HepG2 (cell line): Measurements from ENCODE around the gene FAIM. TPM values are rescaled to one million over a fixed set of nuclear protein-coding genes. Genes with fewer than 3 reads are reported as not detected.

Experiments
- ATAC-seq: fragments of 200-7000 bp; cut with Tn5 transposase; 3 replicates; pipeline ENCODE4 v1.9.1; 2020; ENCODE audit warnings: mild to moderate bottlenecking, moderate library complexity
- BruUV-seq: library from RNA; stranded (reverse); fragments of 400-500 nt; replicated peaks from 2 replicates; lab custom pipeline; 2021; lab: Mats Ljungman, UMichigan
- CTCF ChIA-PET: fragments of 300-600 bp; formaldehyde crosslinking; extraction: SDS; loops from one replicate; lab custom pipeline; 2021; ENCODE audit warnings: low total read pairs, inconsistent platforms, low intra/inter-chr PET ratio; lab: Yijun Ruan, JAX
- POLR2A ChIA-PET: fragments of 350-600 bp; sonication (Branson Sonifier 250); formaldehyde crosslinking; loops from one replicate; lab custom pipeline; 2020; ENCODE audit warnings: antibody characterized with exemption, inconsistent platforms; lab: Yijun Ruan, JAX
- DNase-seq: peaks from one replicate; pipeline ENCODE4 v3.0.0-alpha.2; 2015; ENCODE audit warnings: low spot score
- FAIRE-seq: peaks from 3 replicates; lab custom pipeline; 2011; peaks lifted over from hg19 to GRCh38; lab: Jason Lieb, UNC
- H2AFZ ChIP-seq: one replicate; pipeline ENCODE4 v1.6.1; 2011; ENCODE audit warnings: low read length, inconsistent platforms
- H3K27ac ChIP-seq: fragments of 300-600 bp; 3 replicates; pipeline ENCODE4 v1.8.0; 2011; ENCODE audit warnings: mixed run types, mild to moderate bottlenecking, mixed read lengths, low read length, inconsistent platforms; ENCODE audit not compliant: insufficient read depth; ENCODE audit errors: extremely low read length
- H3K27me3 ChIP-seq, 2 experiments: fragments of 200-600 bp in 1 of 2; 2 replicates in 1 of 2; 3 replicates in 1 of 2; pipeline versions ENCODE4 v1.6.0 to v1.8.0; 2011; ENCODE audit warnings: low read length in 2 of 2, mild to moderate bottlenecking in 2 of 2, moderate library complexity in 2 of 2, inconsistent platforms in 1 of 2; ENCODE audit not compliant: insufficient read depth in 2 of 2, control insufficient read depth in 1 of 2
- H3K36me3 ChIP-seq, 2 experiments: fragments of 200-600 bp in 1 of 2; replicated peaks in 1 of 2; 2 replicates in 1 of 2; 3 replicates in 1 of 2; pipeline versions ENCODE4 v1.5.1 to v1.8.0; 2011; ENCODE audit warnings: low read length in 2 of 2, inconsistent platforms in 1 of 2; ENCODE audit not compliant: insufficient read depth in 2 of 2, control insufficient read depth in 1 of 2
- H3K4me1 ChIP-seq: 2 replicates; pipeline ENCODE4 v1.5.1; 2012; ENCODE audit warnings: low read length, inconsistent platforms; ENCODE audit not compliant: insufficient read depth
- H3K4me2 ChIP-seq: 2 replicates; pipeline ENCODE4 v1.6.0; 2011; ENCODE audit warnings: low read depth, low read length, inconsistent platforms
- H3K4me3 ChIP-seq, 3 experiments: fragments of 200-600 bp in 1 of 3; sonication (generic), shearing (Covaris generic) in 1 of 3; replicated peaks in 1 of 3; 2 replicates each; pipeline ENCODE4 v1.5.1; 2011 to 2016; ENCODE audit warnings: low read length in 3 of 3, inconsistent platforms in 2 of 3, low read depth in 2 of 3, mild to moderate bottlenecking in 2 of 3, control low read depth in 1 of 3, mixed read lengths in 1 of 3; ENCODE audit not compliant: insufficient read depth in 1 of 3
- H3K79me2 ChIP-seq: one replicate; pipeline ENCODE4 v1.6.1; 2011; ENCODE audit warnings: low read length, inconsistent platforms; ENCODE audit not compliant: insufficient read depth
- H3K9ac ChIP-seq: 2 replicates; pipeline ENCODE4 v1.6.0; 2011; ENCODE audit warnings: mild to moderate bottlenecking, low read depth, low read length, inconsistent platforms; ENCODE audit not compliant: insufficient read depth
- H3K9me3 ChIP-seq: 2 replicates; pipeline ENCODE4 v1.5.1; 2012; ENCODE audit warnings: mild to moderate bottlenecking, low read length
- H4K20me1 ChIP-seq: 2 replicates; pipeline ENCODE4 v1.6.0; 2011; ENCODE audit warnings: inconsistent platforms, mild to moderate bottlenecking, low read length, moderate library complexity; ENCODE audit not compliant: insufficient read depth
- HES4 ChIP-seq: sonication (generic); formaldehyde crosslinking; IDR thresholded peaks from 2 replicates; pipeline ENCODE4 v1.9.0; 2021; ENCODE audit warnings: mild to moderate bottlenecking, missing genetic modification reagents, borderline replicate concordance
- NCOA1 ChIP-seq: sonication (generic); formaldehyde crosslinking; IDR thresholded peaks from 2 replicates; pipeline ENCODE4 v1.9.0; 2021; ENCODE audit warnings: missing genetic modification reagents
- NCOR1 ChIP-seq: fragments of 200-600 bp; sonication (generic); IDR thresholded peaks from 2 replicates; pipeline ENCODE4 v1.7.0; 2017; ENCODE audit warnings: antibody characterized with exemption, low read length, borderline replicate concordance
- SMAD3 ChIP-seq: sonication (generic); formaldehyde crosslinking; IDR thresholded peaks from 2 replicates; pipeline ENCODE4 v1.4.0; 2020; ENCODE audit warnings: missing genetic modification reagents
- TARDBP ChIP-seq: sonication (generic); formaldehyde crosslinking; IDR thresholded peaks from 2 replicates; pipeline ENCODE4 v1.8.0; 2022; ENCODE audit warnings: mild to moderate bottlenecking, missing genetic modification reagents
- TFDP1 ChIP-seq: IDR thresholded peaks from 2 replicates; pipeline ENCODE4 v1.6.1; 2016; ENCODE audit warnings: missing compliant biosample characterization, missing genetic modification reagents, borderline replicate concordance
- TOPORS ChIP-seq: sonication (generic); formaldehyde crosslinking; IDR thresholded peaks from 2 replicates; pipeline ENCODE4 v1.8.0; 2023; ENCODE audit warnings: mild to moderate bottlenecking, missing genetic modification reagents
- TSC22D2 ChIP-seq: sonication (generic); formaldehyde crosslinking; IDR thresholded peaks from 2 replicates; pipeline ENCODE4 v1.5.1; 2020; ENCODE audit warnings: missing genetic modification reagents, mild to moderate bottlenecking, borderline replicate concordance
- ZEB1 ChIP-seq: IDR thresholded peaks from 2 replicates; pipeline ENCODE4 v1.6.1; 2012; ENCODE audit warnings: mild to moderate bottlenecking, low read depth, inconsistent platforms; ENCODE audit not compliant: insufficient replicate concordance
- ZNF432 ChIP-seq: sonication (generic); formaldehyde crosslinking; IDR thresholded peaks from 2 replicates; pipeline ENCODE4 v1.5.0; 2020; ENCODE audit warnings: missing genetic modification reagents, mild to moderate bottlenecking, borderline replicate concordance
- ZNF629 ChIP-seq: sonication (generic); formaldehyde crosslinking; conservative IDR thresholded peaks from 2 replicates; pipeline ENCODE4 v1.5.0; 2020; ENCODE audit warnings: missing genetic modification reagents
- WGBS: methylation state at CpG from one replicate; pipeline ENCODE4 v1.1.6; 2017; ENCODE audit warnings: low lambda C conversion rate; 5-methylcytosine and 5-hydroxymethylcytosine counted together
- in situ Hi-C: cut with HindIII; loops from 2 replicates; pipeline ENCODE4 v1.10.0; 2017; ENCODE audit warnings: low pct_unique_long_range_greater_than_20kb; ENCODE audit not compliant: extremely low pct_ligation_motif_present
- intact Hi-C: fragments of 100-400 bp; cut with micrococcal nuclease; formaldehyde crosslinking; loops from one replicate; pipeline ENCODE4 v1.10.0; 2022; ENCODE audit not compliant: unreplicated experiment
- polyA plus RNA-seq, 8 experiments: library from polyadenylated mRNA; depleted of rRNA in 3 of 8; stranded (reverse) in 7 of 8; unstranded in 1 of 8; fragments of >200 nt; fragmentation: Illumina TruSeq in 4 of 8; extraction: Trizol in 4 of 8; gene quantifications; 2 replicates each; pipeline versions ENCODE4 v1.2.1 to v1.2.3, GENCODE V29; 2011 to 2016; ENCODE audit warnings: low read depth in 4 of 8, missing spikeins in 1 of 8, mixed read lengths in 1 of 8; ENCODE audit not compliant: insufficient read depth in 1 of 8
- total RNA-seq, 5 experiments: library from RNA; depleted of rRNA; stranded (reverse); fragments of >200 nt; fragmentation: Illumina TruSeq; extraction: Trizol; gene quantifications; 2 replicates each; pipeline ENCODE4 v1.2.3, GENCODE V29; 2016; ENCODE audit warnings: low read depth in 1 of 5
- TF ChIP-seq, protein P1 (sequence below), 2 experiments: fragments of 450-650 bp in 1 of 2; sonication (generic) in 1 of 2; formaldehyde crosslinking in 1 of 2; IDR thresholded peaks; 2 replicates each; pipeline versions ENCODE4 v1.6.1 to v1.8.0; 2016 to 2022; ENCODE audit warnings: antibody characterized with exemption in 1 of 2, mild to moderate bottlenecking in 1 of 2, missing genetic modification reagents in 1 of 2
- TF ChIP-seq, protein P2 (sequence below): sonication (generic); formaldehyde crosslinking; IDR thresholded peaks from 2 replicates; pipeline ENCODE4 v1.8.1; 2023; ENCODE audit warnings: mild to moderate bottlenecking, missing genetic modification reagents

FAIM gene
- total and polyA plus RNA-seq, 2 of the 13 experiments (the other 11 are each of a cell fraction or from before 2014, with no cell fraction given), result 4.3 to 25.8 TPM

DNA sequence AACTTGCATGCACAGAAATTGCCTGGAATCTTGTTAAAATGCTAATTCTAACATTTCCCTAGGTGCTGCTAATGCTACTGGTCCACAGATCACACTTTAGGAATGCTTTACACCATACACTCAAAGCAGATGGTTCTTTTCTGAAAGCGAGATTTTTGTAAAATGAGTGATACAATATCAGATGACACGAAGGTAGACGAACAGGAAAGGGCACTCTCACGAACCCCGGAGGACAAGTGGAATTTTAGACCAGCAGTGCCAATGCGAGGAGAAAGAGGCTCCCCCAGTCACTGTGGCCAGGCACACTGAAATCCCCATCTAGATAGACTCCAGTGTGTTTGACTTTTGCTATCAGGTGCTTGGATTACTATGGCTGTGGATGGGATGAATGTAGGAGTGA is 21.0 kb downstream of the FAIM start (continued):
- TF ChIP-seq, protein P1, sequence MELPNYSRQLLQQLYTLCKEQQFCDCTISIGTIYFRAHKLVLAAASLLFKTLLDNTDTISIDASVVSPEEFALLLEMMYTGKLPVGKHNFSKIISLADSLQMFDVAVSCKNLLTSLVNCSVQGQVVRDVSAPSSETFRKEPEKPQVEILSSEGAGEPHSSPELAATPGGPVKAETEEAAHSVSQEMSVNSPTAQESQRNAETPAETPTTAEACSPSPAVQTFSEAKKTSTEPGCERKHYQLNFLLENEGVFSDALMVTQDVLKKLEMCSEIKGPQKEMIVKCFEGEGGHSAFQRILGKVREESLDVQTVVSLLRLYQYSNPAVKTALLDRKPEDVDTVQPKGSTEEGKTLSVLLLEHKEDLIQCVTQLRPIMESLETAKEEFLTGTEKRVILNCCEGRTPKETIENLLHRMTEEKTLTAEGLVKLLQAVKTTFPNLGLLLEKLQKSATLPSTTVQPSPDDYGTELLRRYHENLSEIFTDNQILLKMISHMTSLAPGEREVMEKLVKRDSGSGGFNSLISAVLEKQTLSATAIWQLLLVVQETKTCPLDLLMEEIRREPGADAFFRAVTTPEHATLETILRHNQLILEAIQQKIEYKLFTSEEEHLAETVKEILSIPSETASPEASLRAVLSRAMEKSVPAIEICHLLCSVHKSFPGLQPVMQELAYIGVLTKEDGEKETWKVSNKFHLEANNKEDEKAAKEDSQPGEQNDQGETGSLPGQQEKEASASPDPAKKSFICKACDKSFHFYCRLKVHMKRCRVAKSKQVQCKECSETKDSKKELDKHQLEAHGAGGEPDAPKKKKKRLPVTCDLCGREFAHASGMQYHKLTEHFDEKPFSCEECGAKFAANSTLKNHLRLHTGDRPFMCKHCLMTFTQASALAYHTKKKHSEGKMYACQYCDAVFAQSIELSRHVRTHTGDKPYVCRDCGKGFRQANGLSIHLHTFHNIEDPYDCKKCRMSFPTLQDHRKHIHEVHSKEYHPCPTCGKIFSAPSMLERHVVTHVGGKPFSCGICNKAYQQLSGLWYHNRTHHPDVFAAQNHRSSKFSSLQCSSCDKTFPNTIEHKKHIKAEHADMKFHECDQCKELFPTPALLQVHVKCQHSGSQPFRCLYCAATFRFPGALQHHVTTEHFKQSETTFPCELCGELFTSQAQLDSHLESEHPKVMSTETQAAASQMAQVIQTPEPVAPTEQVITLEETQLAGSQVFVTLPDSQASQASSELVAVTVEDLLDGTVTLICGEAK (IDR thresholded peaks at IDR 0.05), result no peak
- TF ChIP-seq, protein P1 (CRISPR knock-in tag; IDR thresholded peaks at IDR 0.05), result no peak

GRCh38 chr3:138638641-138639040 is 30.1 kb downstream of the FAIM start:
- CTCF ChIA-PET, result no interaction called here
- WGBS, result 95% methylated on average over 2 of the region's 2 CpGs
- no peak overlapping the region for H3K9ac ChIP-seq
- no peaks in the 10 kb centered on the region for H3K27me3 ChIP-seq
- no peak overlapping the region for H3K27ac ChIP-seq
- no TSS peak for BruUV-seq
- intact Hi-C loops, result no loop called here
- H3K4me3 ChIP-seq, result no peak overlapping the region
- FAIRE-seq (no peak), ATAC-seq (no peak), DNase-seq (no peak)
- H4K20me1 ChIP-seq, result no peaks in the 10 kb centered on the region
- H3K79me2 ChIP-seq, result no peaks in the 10 kb centered on the region
- H3K4me1 ChIP-seq, result no peaks in the 10 kb centered on the region
- no peaks in the 10 kb centered on the region; the same call in 1 of the 2 replicates for H3K9me3 ChIP-seq
- no peaks in the 10 kb centered on the region for H3K36me3 ChIP-seq
- no peak overlapping the region for H3K4me2 ChIP-seq
- in situ Hi-C loops, result no loop called here
- no peak overlapping the region for H2AFZ ChIP-seq
- POLR2A ChIA-PET, result no interaction called here
- no peak for TF ChIP-seq NCOR1
- TF ChIP-seq TARDBP, result no peak
- TF ChIP-seq, protein P2, sequence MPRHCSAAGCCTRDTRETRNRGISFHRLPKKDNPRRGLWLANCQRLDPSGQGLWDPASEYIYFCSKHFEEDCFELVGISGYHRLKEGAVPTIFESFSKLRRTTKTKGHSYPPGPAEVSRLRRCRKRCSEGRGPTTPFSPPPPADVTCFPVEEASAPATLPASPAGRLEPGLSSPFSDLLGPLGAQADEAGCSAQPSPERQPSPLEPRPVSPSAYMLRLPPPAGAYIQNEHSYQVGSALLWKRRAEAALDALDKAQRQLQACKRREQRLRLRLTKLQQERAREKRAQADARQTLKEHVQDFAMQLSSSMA (CRISPR knock-in tag), result no peak
- no peak for TF ChIP-seq ZEB1
- TF ChIP-seq TOPORS (CRISPR knock-in tag), result no peak
- TF ChIP-seq TFDP1 (CRISPR knock-in tag), result no peak
- no peak for TF ChIP-seq HES4 (CRISPR knock-in tag)
- TF ChIP-seq TSC22D2 (CRISPR knock-in tag), result no peak
- no peak for TF ChIP-seq NCOA1 (CRISPR knock-in tag)
- no peak for TF ChIP-seq SMAD3 (CRISPR knock-in tag)
- no peak for TF ChIP-seq ZNF432 (CRISPR knock-in tag)
- TF ChIP-seq ZNF629, result no peak
